ENCODE results near the gene NACC2. TPM values are rescaled to one million over a fixed set of nuclear protein-coding genes. Genes with fewer than 3 reads are reported as not detected.

The NACC2 gene
- total and polyA plus RNA-seq, 2 donors (not counting 3 experiments of a cell fraction or from before 2014, with no cell fraction given) = 15.8 to 27.1 TPM

DNA sequence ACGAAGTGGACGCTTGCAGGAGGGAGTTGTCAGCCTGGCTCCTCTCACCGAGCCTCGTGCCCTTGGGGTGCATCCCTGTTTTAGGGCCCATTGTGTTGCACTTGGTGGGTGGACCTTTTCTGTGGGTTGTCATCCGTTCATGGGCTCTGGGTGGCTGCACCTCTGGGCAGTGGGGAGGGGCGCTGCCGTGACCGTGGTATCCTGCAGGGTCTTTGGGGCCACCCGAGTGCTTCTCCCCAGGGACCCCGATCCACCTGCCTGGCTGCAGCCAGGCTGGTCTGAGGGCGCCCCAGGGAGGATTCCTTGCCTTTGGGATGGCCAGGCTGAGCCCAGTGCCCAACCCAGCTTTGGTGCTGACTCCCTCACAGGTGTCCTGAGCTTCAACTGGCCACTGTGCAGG is 92.9 kb downstream of the NACC2 start:
- Histone ChIP-seq H3K9me1 (replicated peaks; ENCODE audit: control insufficient read depth, extremely low read depth, insufficient read depth, low read length) (no peaks in the 10 kb centered on the region), H3K9me3 (replicated peaks; ENCODE audit: control insufficient read depth, insufficient read depth, low read length) (no peaks in the 10 kb centered on the region), H3K9ac (replicated peaks; ENCODE audit: extremely low read depth, insufficient read depth, low read length) (no peak overlapping the region), H4K20me1 (replicated peaks; ENCODE audit: control insufficient read depth, extremely low read depth, insufficient read depth, low read length) (no peaks in the 10 kb centered on the region), H3K27ac (ENCODE audit: insufficient read depth, low read depth, low read length) (no peak overlapping the region), H3K4me1 (ENCODE audit: control insufficient read depth, extremely low read depth, insufficient read depth, low read length) (no peaks in the 10 kb centered on the region), H3K36me3 (ENCODE audit: control insufficient read depth in 2 of 2, extremely low read depth in 1 of 2, insufficient read depth in 2 of 2, low read length in 2 of 2) (no peaks in the 10 kb centered on the region), H3K4me3 (replicated peaks in 1 of 3; ENCODE audit: insufficient read depth in 1 of 3, low read depth in 1 of 3, low read length in 3 of 3) (no peak overlapping the region), H3K27me3 (ENCODE audit: control insufficient read depth in 2 of 2, insufficient read depth in 2 of 2, low read length in 2 of 2) (no peaks in the 10 kb centered on the region), H3K79me2 (ENCODE audit: control insufficient read depth, insufficient read depth, low read length) (no peaks in the 10 kb centered on the region), H2AFZ (ENCODE audit: low read depth, low read length) (no peak overlapping the region), H3K4me2 (ENCODE audit: insufficient read depth, low read length) (no peak overlapping the region)
- CTCF ChIA-PET = interaction anchor here (1.4 to 1.7 kb wide), 2 partner anchors 10 to 120 kb away, joined by 4 to 6 read pairs; no protein-coding TSS in a partner anchor
- POLR2A ChIA-PET = no interaction called here
- dilution Hi-C loops (cut with MboI; ENCODE audit: extremely low pct_ligation_motif_present, low sequenced_read_pairs) (no loop called here), intact Hi-C loops (cut with micrococcal nuclease) (no loop called here)
- FAIRE-seq = no peak
- TF ChIP-seq FOS (IDR thresholded peaks at IDR 0.05; ENCODE audit: borderline replicate concordance, insufficient read depth, low read length) = no peak
- TF ChIP-seq, protein P1, sequence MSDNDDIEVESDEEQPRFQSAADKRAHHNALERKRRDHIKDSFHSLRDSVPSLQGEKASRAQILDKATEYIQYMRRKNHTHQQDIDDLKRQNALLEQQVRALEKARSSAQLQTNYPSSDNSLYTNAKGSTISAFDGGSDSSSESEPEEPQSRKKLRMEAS (IDR thresholded peaks at IDR 0.05; ENCODE audit: insufficient read depth, insufficient read length) = no peak
- TF ChIP-seq EZH2 (IDR thresholded peaks at IDR 0.05; ENCODE audit: borderline replicate concordance, low read depth, low read length, severe bottlenecking) = no peak
- TF ChIP-seq JUN (IDR thresholded peaks at IDR 0.05; ENCODE audit: borderline replicate concordance, insufficient read depth, insufficient read length, low read depth) = no peak
- no peak for TF ChIP-seq MYC (IDR thresholded peaks at IDR 0.05; ENCODE audit: low read depth, low read length)
- TF ChIP-seq GATA2 (IDR thresholded peaks at IDR 0.05; ENCODE audit: insufficient read depth, insufficient read length, low read depth, low read length) = no peak
- TF ChIP-seq, protein P2, sequence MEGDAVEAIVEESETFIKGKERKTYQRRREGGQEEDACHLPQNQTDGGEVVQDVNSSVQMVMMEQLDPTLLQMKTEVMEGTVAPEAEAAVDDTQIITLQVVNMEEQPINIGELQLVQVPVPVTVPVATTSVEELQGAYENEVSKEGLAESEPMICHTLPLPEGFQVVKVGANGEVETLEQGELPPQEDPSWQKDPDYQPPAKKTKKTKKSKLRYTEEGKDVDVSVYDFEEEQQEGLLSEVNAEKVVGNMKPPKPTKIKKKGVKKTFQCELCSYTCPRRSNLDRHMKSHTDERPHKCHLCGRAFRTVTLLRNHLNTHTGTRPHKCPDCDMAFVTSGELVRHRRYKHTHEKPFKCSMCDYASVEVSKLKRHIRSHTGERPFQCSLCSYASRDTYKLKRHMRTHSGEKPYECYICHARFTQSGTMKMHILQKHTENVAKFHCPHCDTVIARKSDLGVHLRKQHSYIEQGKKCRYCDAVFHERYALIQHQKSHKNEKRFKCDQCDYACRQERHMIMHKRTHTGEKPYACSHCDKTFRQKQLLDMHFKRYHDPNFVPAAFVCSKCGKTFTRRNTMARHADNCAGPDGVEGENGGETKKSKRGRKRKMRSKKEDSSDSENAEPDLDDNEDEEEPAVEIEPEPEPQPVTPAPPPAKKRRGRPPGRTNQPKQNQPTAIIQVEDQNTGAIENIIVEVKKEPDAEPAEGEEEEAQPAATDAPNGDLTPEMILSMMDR (IDR thresholded peaks at IDR 0.05; ENCODE audit: extremely low read depth in 1 of 2, insufficient read depth in 1 of 2, low read depth in 1 of 2, low read length in 2 of 2) = no peak
- no peak for TF ChIP-seq POLR2A (IDR thresholded peaks at IDR 0.05; ENCODE audit: low read depth, low read length)
- TF ChIP-seq POLR2AphosphoS5 (IDR thresholded peaks at IDR 0.05; ENCODE audit: insufficient read depth, low read depth, low read length) = no peak
- no peak for DNase-seq (ENCODE audit: low read depth, low spot score)
- no TSS peak for BruUV-seq (replicated peaks)
